HT-29 (cell line): ENCODE results near the gene LCE3E. TPM values are rescaled to one million over a fixed set of nuclear protein-coding genes. Genes with fewer than 3 reads are reported as not detected.
A peak's percentile ranks its signal among the peaks of the same experiment; 100 is the strongest.
"Not testable (repeated sequence)": the region's sequence is repeated elsewhere in the genome, so short reads cannot be mapped to it uniquely, and the experiment has no call there.

ENCODE experiments used
- DNase-seq: peaks from one replicate; pipeline ENCODE4 v3.0.0-alpha.2; 2015; ENCODE audit warnings: low spot score
- total RNA-seq: library from RNA; depleted of rRNA; stranded (reverse); fragments of >200 nt; shearing (Covaris generic); gene quantifications from 2 replicates; pipeline ENCODE4 v1.2.3, GENCODE V29; 2014; rRNA removed

Gene LCE3E
- not detected in 2 replicates for total RNA-seq

- no peak for DNase-seq
These were observed at the start of gene LCE3E for GRCh38 chr1:152566681-152567080. TSS of gene LCE3E (minus strand) at chr1:152566780. CDS start at chr1:152566208, 572 bp downstream.

DNA sequence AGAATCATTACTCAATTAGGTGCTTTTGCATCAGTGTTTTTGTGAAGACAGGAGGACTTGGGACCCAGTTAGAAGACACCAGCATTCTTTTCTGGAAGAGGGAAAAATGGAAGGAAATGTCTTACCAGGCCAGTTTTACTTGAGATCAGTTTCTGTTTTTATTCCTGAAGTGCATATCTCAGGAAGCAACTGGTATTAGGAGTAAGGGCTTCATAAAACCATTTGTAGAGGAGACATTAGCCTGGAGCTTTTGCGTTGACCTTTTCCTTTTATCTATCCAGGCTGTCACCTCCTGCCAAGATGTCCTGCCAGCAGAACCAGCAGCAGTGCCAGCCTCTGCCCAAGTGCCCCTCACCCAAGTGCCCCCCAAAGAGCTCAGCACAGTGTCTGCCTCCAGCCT lies 46.9 kb upstream of the LCE3E start, which contains the start of gene LCE3B:
LCE3B (plus strand) TSS at position 301 of the 400 bp plus-strand sequence; CDS start at position 301, 0 bp downstream.
- no peak for DNase-seq

DNA sequence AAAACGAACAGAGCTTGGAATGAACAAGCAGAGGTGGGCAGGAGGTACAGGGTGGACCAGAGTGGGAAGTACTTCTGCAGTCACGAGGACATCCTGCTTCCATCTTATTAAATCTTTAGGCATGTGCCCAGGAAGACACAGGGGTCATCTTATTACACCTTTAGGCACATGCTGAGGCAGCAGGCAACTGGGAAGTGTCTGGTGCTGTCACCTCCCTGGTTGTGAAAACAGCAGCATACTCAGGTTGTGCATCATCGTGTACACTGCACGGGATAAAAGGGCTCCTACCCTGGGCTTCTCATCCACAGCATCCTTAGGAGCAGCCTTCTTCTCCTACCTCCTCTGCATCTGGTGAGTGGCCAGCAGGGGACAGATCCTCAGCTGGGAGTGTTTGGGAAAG lies 33.4 kb upstream of the LCE3E start, which contains the start of gene LCE3C:
LCE3C (plus strand) TSS at position 301 of the 400 bp plus-strand sequence. CDS start 498 bp downstream, outside the sequence.
- no peak for DNase-seq

GRCh38 chr1:152596986-152597385 lies 30.4 kb upstream of the LCE3E start:
- no peak for DNase-seq

DNA sequence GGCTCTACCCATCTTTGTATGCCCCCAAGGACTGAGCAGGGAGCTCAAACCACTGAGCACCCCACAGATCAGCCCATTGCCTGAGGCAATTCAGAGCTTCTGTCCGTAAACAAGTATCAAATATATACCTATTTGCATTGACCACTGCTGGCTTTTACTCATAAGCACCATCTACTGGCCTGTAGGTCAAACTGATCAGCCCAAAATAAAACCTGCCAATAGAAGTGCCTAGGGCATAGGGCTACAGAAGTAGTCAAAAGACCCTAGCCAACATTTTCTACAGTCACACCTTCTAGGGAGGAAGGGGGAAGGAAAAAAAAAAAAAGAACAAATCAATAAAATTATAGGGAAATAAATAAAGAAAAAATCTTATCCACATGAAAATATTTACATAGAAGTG lies 19.0 kb upstream of the LCE3E start:
- no peak for DNase-seq

GRCh38 chr1:152582647-152583046 lies 16.1 kb upstream of the LCE3E start:
- DNase-seq, result no peak

DNA sequence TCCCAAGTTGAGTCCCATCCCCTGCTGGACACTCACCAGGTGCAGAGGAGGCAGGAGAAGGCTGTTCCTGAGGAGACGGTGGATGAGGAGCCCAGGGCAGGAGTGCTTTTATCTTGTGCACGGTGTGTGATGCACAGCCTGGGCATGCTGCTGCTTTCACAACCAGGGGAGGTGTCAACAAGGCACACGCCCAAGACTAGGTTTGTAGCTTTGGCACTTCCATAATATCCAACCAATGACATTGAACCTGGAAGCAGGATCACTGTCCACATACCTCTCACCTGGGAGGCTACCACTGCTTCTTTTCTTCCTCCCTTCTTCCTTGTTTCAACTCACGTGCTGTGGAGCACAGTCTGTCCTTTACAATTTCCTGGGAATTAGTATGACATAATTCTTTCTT lies 13.9 kb upstream of the LCE3E start, which contains the start of gene LCE3D:
LCE3D (minus strand) TSS at position 84 of the 400 bp plus-strand sequence. CDS start 580 bp downstream, outside the sequence.
- DNase-seq, result no peak

GRCh38 chr1:152579526-152579925 lies 12.9 kb upstream of the LCE3E start:
- not testable (repeated sequence) for DNase-seq

DNA sequence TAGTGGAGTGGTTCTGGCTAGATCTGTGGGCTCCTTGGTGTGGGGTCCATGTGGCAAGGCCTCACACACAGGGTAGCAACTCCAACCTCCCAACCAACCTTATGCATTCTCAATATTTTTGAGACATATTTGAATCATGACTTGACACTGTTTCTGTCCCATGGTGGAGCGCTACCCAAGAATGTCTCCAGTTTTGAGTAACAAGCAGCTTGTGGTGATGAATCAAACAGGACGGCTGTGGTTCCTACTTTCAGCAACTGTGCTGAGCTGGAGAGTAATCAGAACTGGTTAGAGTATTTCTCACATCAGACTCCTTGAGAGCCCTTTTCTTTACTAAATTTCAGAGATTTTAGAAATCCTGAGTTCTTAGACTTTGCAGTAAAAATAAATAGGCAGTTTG lies 10.6 kb upstream of the LCE3E start:
- DNase-seq, result no peak

GRCh38 chr1:152565535-152566215 lies 905 bp downstream of the LCE3E start:
- no peak for DNase-seq

- no peak for DNase-seq
These were observed 1.5 kb downstream of the LCE3E start for GRCh38 chr1:152565115-152565514.

- not testable (repeated sequence) for DNase-seq
These were observed 18.2 kb downstream of the LCE3E start for GRCh38 chr1:152548358-152548757.

DNA sequence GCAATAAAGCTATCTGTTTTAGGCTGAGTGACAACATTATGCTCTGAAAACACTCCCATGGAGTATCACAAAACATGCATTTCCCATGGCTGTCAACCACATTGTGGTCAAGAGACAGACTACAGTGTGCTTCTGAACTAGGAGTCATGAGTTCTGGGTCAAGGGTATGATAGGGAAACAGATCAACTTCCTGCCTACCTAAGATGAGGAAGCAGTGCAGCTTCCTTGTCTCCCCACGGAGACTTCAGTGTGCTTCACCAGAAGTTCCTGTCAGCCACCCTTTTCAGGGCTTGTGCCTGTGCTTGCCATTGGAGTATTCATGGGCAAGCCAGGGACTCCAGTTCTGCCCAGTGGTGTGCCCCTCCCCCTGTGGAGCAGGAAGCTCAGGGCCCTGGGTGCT lies 19.9 kb downstream of the LCE3E start:
- no peak for DNase-seq

DNA sequence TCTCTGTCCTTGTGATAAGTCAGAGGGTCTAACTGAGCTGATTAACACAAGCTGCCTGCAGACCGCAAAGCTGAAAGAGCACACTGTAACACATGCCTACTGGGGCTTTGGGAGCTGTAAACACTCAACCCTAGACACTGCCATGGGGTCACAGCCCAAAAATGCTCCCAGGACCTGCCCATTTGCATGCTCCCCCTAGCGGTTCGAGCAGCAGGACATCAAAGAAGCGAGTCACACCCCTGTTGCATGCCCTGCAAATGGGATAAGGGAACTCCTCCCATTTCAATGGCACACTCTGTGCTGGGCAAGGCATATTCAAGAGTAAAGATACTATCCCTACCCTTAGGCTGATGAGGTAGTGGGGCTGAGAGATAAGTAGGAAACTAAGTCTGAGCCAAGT lies 22.8 kb downstream of the LCE3E start:
- peak; percentile 7 for DNase-seq

- DNase-seq, result no peak
These were observed 26.7 kb downstream of the LCE3E start for GRCh38 chr1:152539901-152540300.

DNA sequence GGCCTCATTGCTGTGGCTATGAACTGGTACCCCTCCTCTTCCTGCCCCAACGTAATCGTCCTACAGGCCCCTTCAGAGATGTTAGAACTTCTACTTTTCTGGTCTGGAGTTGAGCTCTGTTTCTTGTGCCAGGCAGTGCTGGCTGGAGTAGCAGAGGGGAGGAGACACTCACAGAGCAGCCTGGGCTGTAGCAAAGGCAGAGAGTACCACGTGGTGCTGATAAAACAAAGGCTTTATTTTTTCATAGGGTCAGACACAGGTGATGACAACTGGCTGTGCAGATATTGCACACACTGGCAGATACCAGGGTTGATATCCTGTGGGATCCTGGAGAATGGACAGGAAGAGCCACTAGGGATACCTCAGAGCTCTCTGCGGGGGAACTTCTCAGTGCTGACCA lies 29.1 kb downstream of the LCE3E start:
- DNase-seq, result peak; percentile 7

DNA sequence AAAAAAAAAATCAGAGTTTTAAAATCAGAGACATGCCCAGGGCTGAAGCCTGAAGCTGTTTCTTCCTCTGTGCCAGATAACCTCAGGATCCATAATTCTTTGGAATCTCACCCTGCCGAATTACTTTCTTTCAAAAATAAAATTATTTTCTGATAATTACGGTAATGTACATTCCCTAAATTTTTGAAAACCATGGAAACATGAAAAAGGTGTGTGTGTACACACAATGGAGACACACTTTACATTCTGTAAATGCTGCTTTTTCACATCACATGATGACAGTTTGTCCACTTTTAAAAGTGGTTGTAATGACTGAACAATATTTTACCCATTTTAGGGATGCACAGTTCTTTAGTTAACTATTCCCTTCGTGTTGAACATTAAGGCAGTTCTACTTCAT lies 30.8 kb downstream of the LCE3E start:
- no peak for DNase-seq

GRCh38 chr1:152533327-152533938 lies 33.1 kb downstream of the LCE3E start:
- peak; percentile 80 for DNase-seq

DNA sequence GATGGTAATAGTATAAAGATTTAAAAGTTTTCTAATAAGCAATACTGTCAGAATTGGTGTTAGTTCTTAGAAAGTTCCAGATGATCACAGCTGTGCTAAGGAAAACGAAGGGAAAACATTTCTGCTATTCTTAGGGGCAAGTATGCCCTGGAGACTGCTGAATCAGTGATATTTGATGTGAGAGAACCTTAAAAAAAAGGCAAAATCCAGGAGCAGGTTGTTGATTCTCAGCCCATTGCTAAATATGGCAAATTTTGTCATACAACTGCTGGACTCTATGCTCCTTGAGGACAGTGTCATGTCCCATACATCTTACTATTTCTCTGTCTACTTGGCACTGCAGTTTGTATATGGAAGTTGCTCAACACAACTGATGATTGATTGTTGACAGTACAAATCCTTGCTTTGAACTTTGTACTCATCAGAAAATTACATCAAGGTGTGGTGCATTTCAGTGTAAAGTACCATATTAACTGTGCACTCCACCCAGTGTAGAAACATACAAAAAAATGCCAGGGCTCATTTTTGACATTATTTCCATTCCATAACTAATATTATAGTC lies 41.4 kb downstream of the LCE3E start:
- peak; percentile 10 for DNase-seq

DNA sequence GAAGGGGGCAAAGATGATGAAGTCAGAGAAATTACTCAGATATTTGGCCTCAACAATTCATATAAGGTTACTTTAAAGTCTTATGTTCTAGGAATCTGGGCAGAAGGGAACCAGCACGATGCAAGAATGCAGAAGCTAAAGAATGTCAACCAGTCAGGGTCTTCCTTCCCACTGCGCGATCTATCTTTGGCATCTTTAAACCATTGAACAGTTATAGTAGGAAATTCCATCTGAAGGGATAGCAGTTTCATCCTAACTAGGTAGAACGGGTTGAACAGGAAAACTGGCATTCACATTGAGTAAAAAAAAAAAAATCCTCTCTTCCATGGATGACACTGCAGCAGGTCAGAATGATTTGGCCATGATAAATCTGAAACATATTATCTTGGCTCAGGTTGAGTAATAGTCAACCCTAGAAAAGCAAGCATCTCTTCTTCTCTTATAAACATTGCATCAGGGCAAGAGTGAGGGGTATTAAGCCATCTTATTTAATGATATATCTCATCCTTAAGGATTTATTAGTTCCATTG lies 46.0 kb downstream of the LCE3E start:
- no peak for DNase-seq

DNA sequence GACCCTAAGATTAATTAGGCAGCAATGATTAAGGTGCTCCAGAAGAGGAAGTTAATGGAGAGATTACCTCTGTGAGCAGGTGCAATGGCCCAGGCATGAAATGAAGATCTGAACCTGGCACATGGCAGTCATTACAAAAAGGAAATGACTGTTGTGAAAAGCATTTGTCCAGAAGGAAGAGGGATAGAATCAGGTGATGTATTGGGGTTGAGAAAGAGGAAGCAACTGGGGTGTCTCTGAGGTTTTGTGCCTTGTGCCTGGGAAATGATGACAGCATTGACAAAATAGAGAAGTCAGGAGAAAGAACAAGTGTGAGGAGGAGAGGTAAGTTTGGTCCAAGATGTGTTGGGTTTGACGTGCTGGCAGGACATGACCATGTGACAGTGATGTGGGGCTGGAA lies 46.7 kb downstream of the LCE3E start:
- DNase-seq, result no peak

- DNase-seq, result peak; percentile 13
These were observed 49.3 kb downstream of the LCE3E start for GRCh38 chr1:152517237-152517811.
